Esophagus squamous epithelium (tissue), 4 donors: ENCODE results near the gene COL16A1.

ENCODE experiments used
- POLR2A ChIP-seq, 4 donors: fragments of 450-650 bp; IDR thresholded peaks; one replicate each; pipeline ENCODE4 v1.6.1; 2017; ENCODE audit warnings: antibody characterized with exemption in 4 of 4, mild to moderate bottlenecking in 4 of 4, moderate library complexity in 3 of 4
- TF ChIP-seq, protein P1 (sequence below), 6 experiments: fragments of 450-650 bp in 4 of 6; fragments of 200-600 bp in 2 of 6; sonication (generic) in 2 of 6; IDR thresholded peaks; one replicate each; pipeline ENCODE4 v1.5.1; 2016 to 2019; ENCODE audit warnings: antibody characterized with exemption in 6 of 6, mild to moderate bottlenecking in 4 of 6, moderate library complexity in 4 of 6

DNA sequence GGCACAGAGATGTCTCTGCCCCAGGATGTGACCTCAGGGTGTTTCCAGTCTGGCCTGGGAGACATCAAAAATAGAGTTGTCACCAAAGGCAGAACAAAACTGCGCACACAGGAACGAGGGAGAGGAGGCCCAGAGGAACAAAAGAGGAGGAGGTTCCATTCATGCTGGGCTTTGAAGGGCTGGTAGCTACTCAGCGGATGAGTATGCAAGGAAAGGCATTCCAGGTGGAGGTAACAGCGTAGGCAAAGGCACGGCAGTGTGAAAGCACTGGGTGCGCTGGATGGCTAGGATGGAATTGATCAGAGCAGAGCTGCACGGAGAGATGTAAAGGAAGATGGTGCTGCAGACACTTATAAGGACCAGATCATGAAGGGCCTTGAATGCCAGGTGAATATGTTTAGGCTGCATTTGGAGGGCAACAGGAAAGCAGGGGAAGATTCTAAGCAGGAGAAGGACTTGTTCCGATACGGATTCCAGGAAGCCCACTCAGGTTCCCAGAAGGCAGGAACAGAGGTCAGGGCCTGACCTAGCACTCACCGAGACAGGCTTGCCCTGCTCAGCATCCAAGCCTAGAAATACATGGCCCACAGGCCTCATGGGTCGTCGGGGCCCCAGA, 6.3 kb downstream of the COL16A1 start:
- TF ChIP-seq, protein P1, sequence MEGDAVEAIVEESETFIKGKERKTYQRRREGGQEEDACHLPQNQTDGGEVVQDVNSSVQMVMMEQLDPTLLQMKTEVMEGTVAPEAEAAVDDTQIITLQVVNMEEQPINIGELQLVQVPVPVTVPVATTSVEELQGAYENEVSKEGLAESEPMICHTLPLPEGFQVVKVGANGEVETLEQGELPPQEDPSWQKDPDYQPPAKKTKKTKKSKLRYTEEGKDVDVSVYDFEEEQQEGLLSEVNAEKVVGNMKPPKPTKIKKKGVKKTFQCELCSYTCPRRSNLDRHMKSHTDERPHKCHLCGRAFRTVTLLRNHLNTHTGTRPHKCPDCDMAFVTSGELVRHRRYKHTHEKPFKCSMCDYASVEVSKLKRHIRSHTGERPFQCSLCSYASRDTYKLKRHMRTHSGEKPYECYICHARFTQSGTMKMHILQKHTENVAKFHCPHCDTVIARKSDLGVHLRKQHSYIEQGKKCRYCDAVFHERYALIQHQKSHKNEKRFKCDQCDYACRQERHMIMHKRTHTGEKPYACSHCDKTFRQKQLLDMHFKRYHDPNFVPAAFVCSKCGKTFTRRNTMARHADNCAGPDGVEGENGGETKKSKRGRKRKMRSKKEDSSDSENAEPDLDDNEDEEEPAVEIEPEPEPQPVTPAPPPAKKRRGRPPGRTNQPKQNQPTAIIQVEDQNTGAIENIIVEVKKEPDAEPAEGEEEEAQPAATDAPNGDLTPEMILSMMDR (IDR thresholded peaks at IDR 0.05) = no peak
- no peak for TF ChIP-seq POLR2A (IDR thresholded peaks at IDR 0.05)
